Stimulated activated CD4-positive, alpha-beta T cell treated with anti-CD3 and anti-CD28 coated beads, Interleukin-4, amount 100 ng/mL, for 24 hours (primary cell): ENCODE data around the gene PWP1.
A peak's percentile ranks its signal among the peaks of the same experiment; 100 is the strongest.

Experiments
- DNase-seq: peaks from one replicate; pipeline ENCODE4 v3.0.0-alpha.2; 2020

Gene PWP1

DNA sequence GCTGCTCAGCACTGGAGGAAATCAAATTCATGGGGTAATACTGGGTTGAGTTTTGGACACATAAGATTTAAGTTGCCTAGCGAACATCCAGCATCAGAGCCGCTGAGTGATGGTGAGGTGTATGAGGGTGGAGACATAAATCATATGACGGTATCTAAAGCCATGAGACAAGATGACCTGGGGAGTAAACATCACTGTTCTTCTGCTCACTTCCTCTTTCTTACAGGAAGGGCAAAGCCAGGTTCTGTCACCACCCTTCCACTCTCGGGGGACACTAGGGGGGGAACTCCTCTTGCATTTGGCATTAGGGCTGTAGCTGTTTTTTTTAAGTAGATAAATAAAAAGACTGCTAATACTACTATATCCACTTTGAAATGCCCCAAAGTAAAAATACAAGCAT lies 51.3 kb downstream of the PWP1 start:
- DNase-seq, result no peak

DNA sequence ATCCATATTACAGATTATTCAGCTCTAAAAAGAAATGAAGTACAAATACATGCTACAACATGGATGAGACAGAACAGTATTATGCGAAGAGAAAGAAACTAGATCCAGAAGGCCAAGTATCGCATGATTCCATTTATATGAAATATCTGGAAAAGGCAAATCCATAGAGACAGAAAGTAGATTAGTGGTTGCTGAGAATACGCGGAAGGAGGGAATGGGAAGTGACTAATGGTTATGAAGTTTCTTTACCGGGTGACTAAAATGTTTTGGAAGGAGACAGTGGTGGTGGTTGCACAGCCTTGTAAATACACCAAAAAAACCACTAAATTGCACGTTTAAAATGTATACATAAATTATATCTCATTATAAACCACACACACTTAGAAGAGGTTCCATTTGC lies 62.9 kb downstream of the PWP1 start:
- no peak for DNase-seq

DNA sequence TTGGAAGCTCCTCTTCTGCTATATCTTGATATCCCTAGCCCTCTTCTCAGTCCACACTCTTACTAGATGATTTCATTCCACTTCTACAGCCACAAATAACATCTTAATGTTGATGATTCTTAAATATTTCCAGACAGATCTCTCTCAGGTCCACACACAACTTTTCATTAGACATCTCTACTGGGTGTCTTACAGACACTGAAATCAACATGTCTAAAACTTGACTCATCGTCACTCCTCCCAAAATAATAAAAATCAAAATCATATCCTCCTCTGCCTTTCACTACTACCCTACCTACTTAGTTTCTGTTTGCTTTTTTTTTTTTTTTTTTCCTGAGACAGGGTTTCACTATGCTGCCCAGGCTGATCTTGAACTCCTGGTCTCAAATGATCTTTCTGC lies 63.5 kb downstream of the PWP1 start:
- no peak for DNase-seq

- peak; percentile 54 for DNase-seq
Measured at GRCh38 chr12:107759410-107759809, 73.8 kb downstream of the PWP1 start.

- peak; percentile 38 for DNase-seq
Measured at GRCh38 chr12:107760207-107760808, 74.7 kb downstream of the PWP1 start.

DNA sequence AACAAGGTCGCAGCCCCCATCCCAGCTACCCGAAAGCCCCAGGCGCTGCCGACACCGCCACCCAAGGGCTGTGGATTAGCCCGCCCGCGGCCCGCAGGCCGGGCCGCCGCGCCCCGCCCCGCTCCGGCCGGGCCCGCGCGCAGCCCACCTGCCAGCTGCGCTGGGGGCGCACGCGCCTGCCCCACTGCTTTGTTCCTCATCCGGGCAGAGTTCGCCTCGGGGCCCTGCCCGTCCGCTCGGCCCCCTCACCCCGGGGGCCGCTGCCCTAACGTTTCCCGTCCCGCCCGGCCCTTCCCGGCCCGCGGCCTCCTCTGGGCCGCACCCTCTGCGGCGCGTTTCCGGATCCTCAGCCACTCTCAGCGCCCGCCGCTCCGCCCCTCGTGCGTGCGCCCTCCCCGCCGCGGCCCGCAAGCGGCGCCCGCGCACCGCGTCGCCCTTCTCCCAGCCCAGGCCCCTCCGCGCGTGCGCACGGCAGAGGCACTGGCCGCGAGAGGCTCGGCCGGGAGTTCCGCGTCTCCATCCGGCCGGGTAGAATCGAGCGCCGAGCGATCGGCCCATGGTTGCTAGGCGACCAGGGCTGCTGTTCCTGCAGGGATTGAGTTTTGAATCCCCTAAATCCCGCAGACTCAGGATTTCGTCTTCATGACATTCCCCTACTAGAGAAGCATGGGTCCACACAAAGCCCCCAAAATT lies 75.4 kb downstream of the PWP1 start, which contains the start of gene PRDM4:
Gene PRDM4 (minus strand): TSS at position 329 of the 693 bp plus-strand sequence. CDS start 622 bp downstream, outside the sequence.
- DNase-seq, result peak; percentile 89

GRCh38 chr12:107761502-107761904 lies 75.9 kb downstream of the PWP1 start:
- peak; percentile 11 for DNase-seq
